Stomach smooth muscle (tissue), 2 donors: ENCODE data around the gene DCDC1.

Experiments used
- H3K27ac ChIP-seq: one replicate; pipeline ENCODE4 v1.7.0; 2013; ENCODE audit warnings: mild to moderate bottlenecking, low read length, inconsistent platforms
- H3K27me3 ChIP-seq, 2 donors: one replicate each; pipeline ENCODE4 v1.7.0; 2013; ENCODE audit warnings: low read length in 2 of 2; ENCODE audit not compliant: insufficient read depth in 2 of 2, control insufficient read depth in 1 of 2
- H3K36me3 ChIP-seq, 2 donors: one replicate each; pipeline ENCODE4 v1.7.0; 2013; ENCODE audit warnings: low read length in 2 of 2; ENCODE audit not compliant: control insufficient read depth in 2 of 2, insufficient read depth in 2 of 2
- H3K4me1 ChIP-seq: one replicate; pipeline ENCODE4 v1.7.0; 2013; ENCODE audit warnings: low read length; ENCODE audit not compliant: control insufficient read depth, insufficient read depth
- H3K4me3 ChIP-seq, 2 donors: one replicate each; pipeline ENCODE4 v1.7.0; 2013; ENCODE audit warnings: low read length in 2 of 2
- H3K9ac ChIP-seq, 2 donors: one replicate each; pipeline ENCODE4 v1.7.0; 2013; ENCODE audit warnings: low read length in 2 of 2, mild to moderate bottlenecking in 1 of 2
- H3K9me3 ChIP-seq, 2 donors: one replicate each; pipeline ENCODE4 v1.7.0; 2013; ENCODE audit warnings: low read length in 2 of 2; ENCODE audit not compliant: control insufficient read depth in 2 of 2
- donor health status: healthy.
- donor health status: Pancreatic carcinoma.

The DCDC1 gene

GRCh38 chr11:31045335-31045734 is 324.2 kb downstream of the DCDC1 start:
- H3K36me3 ChIP-seq: no peaks in the 10 kb centered on the region
- no peaks in the 10 kb centered on the region for H3K4me1 ChIP-seq
- H3K9me3 ChIP-seq: peaks cover 0 to under 1% of the 10 kb centered on the region in 2 donors
- no peak overlapping the region for H3K9ac ChIP-seq
- no peaks in the 10 kb centered on the region for H3K27me3 ChIP-seq
- H3K4me3 ChIP-seq: no peak overlapping the region
- H3K27ac ChIP-seq: no peak overlapping the region

DNA sequence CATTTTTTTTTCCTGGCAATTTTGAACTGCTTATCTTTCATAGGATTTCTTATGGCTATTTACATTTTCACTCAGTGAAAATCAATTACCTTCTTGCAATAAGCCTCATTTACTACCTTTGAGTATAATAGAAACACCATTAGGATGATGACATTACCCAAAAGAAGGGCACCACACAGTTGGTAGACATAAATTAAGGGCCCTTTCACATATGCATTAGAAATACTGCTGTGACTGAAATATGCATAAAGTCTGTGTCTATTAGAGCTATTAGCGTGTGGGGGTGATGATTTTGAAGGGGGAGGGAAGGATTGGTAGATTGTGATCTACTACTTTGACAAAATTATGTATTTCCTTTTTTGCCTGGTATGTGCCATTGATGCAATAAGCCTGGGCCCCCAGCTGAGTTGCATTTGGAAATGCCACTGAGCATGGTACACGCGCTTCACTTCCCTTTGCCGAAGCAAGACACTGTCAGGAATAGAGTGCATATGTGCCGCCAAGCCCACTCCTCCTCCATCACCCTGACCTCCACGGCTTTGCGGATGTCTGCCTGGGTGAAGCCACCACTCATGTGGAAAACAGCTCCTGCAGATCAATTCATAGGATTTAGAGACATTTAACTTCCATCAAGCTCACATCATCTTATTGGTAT is 339.3 kb downstream of the DCDC1 start:
- H3K27ac ChIP-seq: no peak overlapping the region
- H3K27me3 ChIP-seq: no peaks in the 10 kb centered on the region
- no peaks in the 10 kb centered on the region for H3K36me3 ChIP-seq
- no peak overlapping the region for H3K9ac ChIP-seq
- no peaks in the 10 kb centered on the region for H3K4me1 ChIP-seq
- H3K4me3 ChIP-seq: no peak overlapping the region
- H3K9me3 ChIP-seq: no peaks in the 10 kb centered on the region

- Histone ChIP-seq H3K4me3 (no peak overlapping the region), H3K27me3 (no peaks in the 10 kb centered on the region), H3K9ac (no peak overlapping the region), H3K36me3 (no peaks in the 10 kb centered on the region), H3K9me3 (no peaks in the 10 kb centered on the region), H3K27ac (no peak overlapping the region), H3K4me1 (no peaks in the 10 kb centered on the region)
These were observed 343.2 kb downstream of the DCDC1 start for GRCh38 chr11:31026315-31026714.

GRCh38 chr11:31022080-31022479 is 347.5 kb downstream of the DCDC1 start:
- Histone ChIP-seq H3K4me3 (no peak overlapping the region), H3K9ac (no peak overlapping the region), H3K27me3 (no peaks in the 10 kb centered on the region), H3K9me3 (no peaks in the 10 kb centered on the region), H3K27ac (no peak overlapping the region), H3K36me3 (no peaks in the 10 kb centered on the region), H3K4me1 (no peaks in the 10 kb centered on the region)

DNA sequence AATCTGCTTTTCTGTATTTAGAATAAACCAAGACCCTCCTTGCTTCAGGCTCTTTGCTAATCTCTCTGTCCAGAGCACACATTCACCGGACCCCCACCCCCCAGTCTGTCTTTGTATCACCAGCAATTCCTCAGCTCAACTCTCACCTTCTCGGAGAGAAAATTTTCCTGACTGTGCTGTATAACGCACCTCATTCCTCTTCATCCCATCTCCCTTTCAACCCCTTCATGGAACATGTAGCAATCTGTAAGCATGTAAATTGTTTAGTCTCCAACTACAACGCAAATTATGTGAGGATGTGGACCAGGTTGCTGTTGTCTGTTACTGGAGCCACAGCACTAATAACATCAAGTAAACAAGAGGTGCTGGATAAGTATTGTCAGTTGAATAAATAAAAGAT is 349.8 kb downstream of the DCDC1 start:
- H3K9ac ChIP-seq: no peak overlapping the region
- no peaks in the 10 kb centered on the region for H3K4me1 ChIP-seq
- H3K27me3 ChIP-seq: no peaks in the 10 kb centered on the region
- no peak overlapping the region for H3K4me3 ChIP-seq
- H3K36me3 ChIP-seq: no peaks in the 10 kb centered on the region
- H3K27ac ChIP-seq: no peak overlapping the region
- H3K9me3 ChIP-seq: no peaks in the 10 kb centered on the region

DNA sequence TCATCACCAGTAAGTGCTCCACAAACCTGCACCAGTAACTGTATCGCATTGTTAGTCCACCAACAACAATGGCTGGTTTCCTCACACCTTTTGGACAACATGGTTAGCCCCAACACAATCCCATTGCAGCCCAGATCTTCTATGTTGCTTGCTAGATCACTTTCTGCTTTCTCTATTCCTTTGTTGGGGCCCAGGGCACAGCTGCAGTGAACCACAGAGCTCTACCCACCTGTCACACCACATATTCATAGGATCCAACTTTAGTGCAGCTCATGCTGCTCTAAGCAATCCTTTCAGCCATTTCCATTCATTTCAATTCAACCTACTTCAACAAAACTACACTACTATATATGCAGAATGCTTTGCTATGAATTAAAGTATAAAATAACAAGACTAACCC is 364.3 kb downstream of the DCDC1 start:
- Histone ChIP-seq H3K9me3 (peaks cover 0 to 2% of the 10 kb centered on the region in 2 donors), H3K9ac (no peak overlapping the region), H3K27me3 (no peaks in the 10 kb centered on the region), H3K4me1 (no peaks in the 10 kb centered on the region), H3K4me3 (no peak overlapping the region), H3K36me3 (no peaks in the 10 kb centered on the region), H3K27ac (no peak overlapping the region)

DNA sequence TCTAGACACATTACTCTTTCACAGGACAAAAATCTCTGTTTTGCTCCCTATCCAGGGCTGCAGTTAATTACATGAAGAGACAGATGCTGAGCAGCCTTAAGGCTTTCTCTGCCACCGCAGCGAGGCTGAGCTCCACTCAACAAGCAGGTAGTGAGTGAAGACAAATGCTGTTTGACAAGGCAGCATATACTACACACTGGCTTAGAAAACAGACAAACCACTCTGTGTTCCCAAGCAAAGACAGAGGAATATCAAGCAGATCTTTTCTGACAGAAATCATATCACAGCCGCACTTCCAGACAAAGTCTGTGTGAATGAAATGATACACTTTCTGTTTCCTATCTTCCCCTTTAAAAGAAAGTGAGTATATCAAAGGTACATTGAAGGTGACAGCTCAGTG is 368.1 kb downstream of the DCDC1 start:
- H3K36me3 ChIP-seq: no peaks in the 10 kb centered on the region
- no peaks in the 10 kb centered on the region for H3K4me1 ChIP-seq
- no peaks in the 10 kb centered on the region for H3K27me3 ChIP-seq
- H3K27ac ChIP-seq: no peak overlapping the region
- no peak overlapping the region for H3K4me3 ChIP-seq
- H3K9ac ChIP-seq: no peak overlapping the region
- H3K9me3 ChIP-seq: no peaks in the 10 kb centered on the region

- H3K9me3 ChIP-seq: no peaks in the 10 kb centered on the region
- H3K4me3 ChIP-seq: no peak overlapping the region
- H3K4me1 ChIP-seq: no peaks in the 10 kb centered on the region
- H3K9ac ChIP-seq: no peak overlapping the region
- H3K27ac ChIP-seq: no peak overlapping the region
- no peaks in the 10 kb centered on the region for H3K36me3 ChIP-seq
- H3K27me3 ChIP-seq: no peaks in the 10 kb centered on the region
These were observed 369.2 kb downstream of the DCDC1 start for GRCh38 chr11:31000381-31000780.

DNA sequence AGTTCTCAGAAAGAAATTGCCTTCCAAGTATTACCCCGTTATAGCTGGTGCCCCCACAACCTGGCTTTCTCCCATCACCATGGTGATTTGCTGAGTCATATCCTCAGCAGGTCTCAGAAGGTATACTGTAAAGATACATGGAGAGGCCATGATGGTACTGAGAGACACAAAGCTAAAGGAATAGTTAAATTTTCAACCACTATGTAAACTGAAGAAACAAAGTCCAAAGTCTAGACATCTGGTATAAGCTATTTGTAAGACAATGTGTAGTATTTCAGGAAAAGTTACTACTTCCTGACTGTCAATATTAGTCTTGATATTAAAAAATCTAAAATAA is 377.1 kb downstream of the DCDC1 start:
- H3K4me3 ChIP-seq: no peak overlapping the region
- no peak overlapping the region for H3K9ac ChIP-seq
- H3K4me1 ChIP-seq: no peaks in the 10 kb centered on the region

DNA sequence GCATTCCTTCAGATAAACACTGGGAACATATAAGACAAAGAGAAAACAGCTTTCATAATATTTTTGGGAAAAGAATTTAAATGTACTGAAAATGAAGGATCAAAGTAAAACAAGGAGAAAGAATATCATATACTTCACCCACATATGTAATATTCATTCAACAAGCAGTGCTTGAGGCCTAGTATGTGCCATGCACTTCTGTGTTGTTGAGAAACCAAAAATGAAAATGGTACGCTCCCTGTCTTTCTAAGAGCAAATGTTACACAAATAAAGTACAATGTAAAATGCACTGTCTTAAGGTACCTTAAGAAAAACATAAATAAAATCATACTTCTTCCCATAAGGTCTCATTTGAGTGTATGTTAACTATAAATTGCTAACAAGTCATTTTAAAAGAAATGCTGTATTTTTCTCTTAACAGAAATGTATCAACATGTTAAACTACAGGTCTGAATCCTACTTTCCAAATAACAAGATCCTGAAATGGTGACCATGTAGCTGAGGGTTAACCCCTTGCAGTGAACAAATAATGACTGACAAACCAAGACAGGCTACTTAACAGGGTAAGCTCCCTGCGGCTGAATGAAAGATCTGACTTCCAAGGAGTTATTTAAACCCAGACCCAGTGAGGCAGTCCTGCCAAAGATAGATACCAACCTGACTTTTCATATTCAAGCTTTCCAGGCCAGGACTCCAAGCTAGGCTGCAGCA is 377.6 kb downstream of the DCDC1 start:
- no peak overlapping the region for H3K4me3 ChIP-seq
- no peak overlapping the region for H3K27ac ChIP-seq
- no peaks in the 10 kb centered on the region for H3K9me3 ChIP-seq
- H3K9ac ChIP-seq: no peak overlapping the region
- H3K27me3 ChIP-seq: no peaks in the 10 kb centered on the region
- H3K4me1 ChIP-seq: no peaks in the 10 kb centered on the region
- H3K36me3 ChIP-seq: no peaks in the 10 kb centered on the region

More for the DNA sequence above, 377.1 kb downstream of the DCDC1 start:
- Histone ChIP-seq H3K27me3 (no peaks in the 10 kb centered on the region), H3K27ac (no peak overlapping the region), H3K36me3 (no peaks in the 10 kb centered on the region), H3K9me3 (no peaks in the 10 kb centered on the region)

DNA sequence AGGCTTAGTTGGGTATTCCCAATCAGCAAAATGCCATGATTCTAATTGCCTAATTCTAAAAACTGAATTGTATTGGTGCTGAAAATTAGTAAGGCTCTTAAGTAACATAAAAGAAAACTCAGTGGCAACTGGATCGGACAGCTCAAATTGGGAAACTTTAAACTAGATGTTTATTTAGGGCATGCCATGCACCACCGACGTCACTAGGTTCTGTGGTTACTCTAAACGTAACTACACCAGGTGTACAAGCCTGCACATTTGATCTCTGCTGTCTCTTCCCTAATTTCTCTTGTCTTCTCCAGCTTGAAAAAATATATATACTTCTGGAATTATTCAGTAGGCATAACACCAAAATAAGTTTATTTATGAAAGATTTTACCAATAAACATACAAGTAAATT is 378.2 kb downstream of the DCDC1 start:
- H3K9me3 ChIP-seq: no peaks in the 10 kb centered on the region
- H3K4me3 ChIP-seq: no peak overlapping the region
- H3K4me1 ChIP-seq: no peaks in the 10 kb centered on the region
- no peaks in the 10 kb centered on the region for H3K27me3 ChIP-seq
- H3K27ac ChIP-seq: no peak overlapping the region
- no peak overlapping the region for H3K9ac ChIP-seq
- H3K36me3 ChIP-seq: no peaks in the 10 kb centered on the region
